Stomach smooth muscle (tissue), 2 donors: Measurements from ENCODE around the gene PCDHGB3.
A peak's percentile ranks its signal among the peaks of the same experiment; 100 is the strongest.
"Not testable (repeated sequence)": the region's sequence is repeated elsewhere in the genome, so short reads cannot be mapped to it uniquely, and the experiment has no call there.

Source experiments
- H3K27ac ChIP-seq: one replicate; pipeline ENCODE4 v1.7.0; 2013; ENCODE audit warnings: mild to moderate bottlenecking, low read length, inconsistent platforms
- H3K27me3 ChIP-seq, 2 donors: one replicate each; pipeline ENCODE4 v1.7.0; 2013; ENCODE audit warnings: low read length in 2 of 2; ENCODE audit not compliant: insufficient read depth in 2 of 2, control insufficient read depth in 1 of 2
- H3K36me3 ChIP-seq, 2 donors: one replicate each; pipeline ENCODE4 v1.7.0; 2013; ENCODE audit warnings: low read length in 2 of 2; ENCODE audit not compliant: control insufficient read depth in 2 of 2, insufficient read depth in 2 of 2
- H3K4me1 ChIP-seq: one replicate; pipeline ENCODE4 v1.7.0; 2013; ENCODE audit warnings: low read length; ENCODE audit not compliant: control insufficient read depth, insufficient read depth
- H3K4me3 ChIP-seq, 2 donors: one replicate each; pipeline ENCODE4 v1.7.0; 2013; ENCODE audit warnings: low read length in 2 of 2
- H3K9ac ChIP-seq, 2 donors: one replicate each; pipeline ENCODE4 v1.7.0; 2013; ENCODE audit warnings: low read length in 2 of 2, mild to moderate bottlenecking in 1 of 2
- H3K9me3 ChIP-seq, 2 donors: one replicate each; pipeline ENCODE4 v1.7.0; 2013; ENCODE audit warnings: low read length in 2 of 2; ENCODE audit not compliant: control insufficient read depth in 2 of 2
- donor health status: healthy.
- donor health status: Pancreatic carcinoma.

PCDHGB3 gene

DNA sequence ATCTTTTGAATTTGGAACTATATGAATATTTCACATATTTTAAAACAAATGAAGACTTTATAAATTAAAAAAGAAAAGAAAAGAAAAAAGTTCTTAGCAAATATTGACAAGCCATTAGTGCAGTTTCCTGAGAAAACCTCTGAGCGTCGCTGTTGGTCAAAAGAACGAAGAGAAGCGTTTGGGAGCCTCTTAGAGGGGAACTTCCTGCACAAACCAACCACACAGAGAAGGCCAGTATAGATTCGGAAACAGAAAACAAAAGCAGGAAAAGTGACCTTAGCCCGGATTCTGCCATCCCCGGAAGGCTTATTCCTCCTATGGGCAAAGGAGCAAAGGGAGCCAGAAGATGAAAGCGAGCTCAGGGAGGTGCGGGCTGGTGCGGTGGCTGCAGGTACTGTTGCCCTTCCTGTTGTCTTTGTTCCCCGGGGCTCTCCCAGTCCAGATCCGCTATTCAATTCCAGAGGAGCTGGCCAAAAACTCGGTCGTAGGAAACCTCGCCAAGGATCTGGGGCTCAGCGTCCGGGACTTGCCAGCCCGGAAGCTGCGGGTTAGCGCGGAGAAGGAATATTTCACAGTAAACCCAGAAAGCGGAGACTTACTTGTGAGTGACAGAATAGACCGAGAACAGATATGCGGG, 10.1 kb upstream of the PCDHGB3 start, which contains the start of gene PCDHGB2:
Gene PCDHGB2, plus strand, starts transcription at position 205 of the 637 bp plus-strand sequence. Its CDS starts 142 bp downstream, at position 347.
- no peak within 1 kb of the TSS for H3K27ac ChIP-seq
- no peaks in the 10 kb centered on the region for H3K27me3 ChIP-seq
- H3K36me3 ChIP-seq = peaks cover 0 to 2% of the 10 kb centered on the region in 2 donors
- H3K4me3 ChIP-seq = peak within 1 kb of the TSS; percentile 49 to 54
- no peak within 1 kb of the TSS for H3K9ac ChIP-seq
- H3K9me3 ChIP-seq = peaks cover 39 to 70% of the 10 kb centered on the region in 2 donors
- no peaks in the 10 kb centered on the region for H3K4me1 ChIP-seq

DNA sequence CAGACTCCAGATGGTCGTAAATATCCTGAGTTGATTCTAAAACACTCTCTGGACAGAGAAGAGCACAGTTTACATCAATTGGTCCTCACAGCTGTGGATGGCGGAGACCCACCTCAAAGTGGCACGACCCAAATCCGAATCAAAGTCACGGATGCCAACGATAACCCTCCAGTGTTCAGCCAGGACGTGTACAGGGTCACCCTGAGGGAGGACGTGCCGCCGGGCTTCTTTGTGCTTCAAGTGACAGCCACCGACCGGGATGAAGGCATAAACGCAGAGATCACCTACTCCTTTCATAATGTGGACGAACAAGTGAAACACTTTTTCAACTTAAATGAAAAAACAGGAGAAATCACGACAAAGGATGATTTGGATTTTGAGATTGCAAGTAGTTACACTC, 9.4 kb upstream of the PCDHGB3 start:
- H3K4me1 ChIP-seq = no peaks in the 10 kb centered on the region
- peaks cover 41 to 70% of the 10 kb centered on the region in 2 donors for H3K9me3 ChIP-seq
- H3K4me3 ChIP-seq = peak overlapping the region; percentile 49 to 54
- peaks cover 0 to 2% of the 10 kb centered on the region in 2 donors for H3K36me3 ChIP-seq
- H3K9ac ChIP-seq = no peak overlapping the region
- H3K27ac ChIP-seq = no peak overlapping the region
- H3K27me3 ChIP-seq = no peaks in the 10 kb centered on the region

DNA sequence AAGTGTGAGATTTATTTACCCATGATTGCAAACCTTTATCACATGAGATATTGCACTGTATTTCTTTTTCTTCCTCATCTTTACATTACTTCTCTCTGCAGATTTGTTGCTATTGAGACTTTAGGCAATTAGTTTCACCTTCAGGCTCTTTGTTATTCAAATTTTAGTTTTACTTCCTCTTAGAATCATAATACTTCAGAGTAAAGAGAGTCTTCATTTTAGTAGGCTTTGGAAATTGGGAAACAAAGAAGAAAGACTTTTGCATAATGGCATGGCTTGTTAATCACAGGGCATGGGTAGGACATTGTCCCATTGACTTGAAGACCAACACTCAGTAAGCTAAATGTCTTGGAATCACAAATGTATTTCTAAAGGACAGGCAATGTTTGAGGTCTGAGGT, 7.3 kb upstream of the PCDHGB3 start:
- Histone ChIP-seq H3K27me3 (no peaks in the 10 kb centered on the region), H3K36me3 (no peaks in the 10 kb centered on the region), H3K4me3 (no peak overlapping the region), H3K9ac (no peak overlapping the region), H3K27ac (no peak overlapping the region), H3K4me1 (no peaks in the 10 kb centered on the region), H3K9me3 (peaks cover 36 to 64% of the 10 kb centered on the region in 2 donors)

DNA sequence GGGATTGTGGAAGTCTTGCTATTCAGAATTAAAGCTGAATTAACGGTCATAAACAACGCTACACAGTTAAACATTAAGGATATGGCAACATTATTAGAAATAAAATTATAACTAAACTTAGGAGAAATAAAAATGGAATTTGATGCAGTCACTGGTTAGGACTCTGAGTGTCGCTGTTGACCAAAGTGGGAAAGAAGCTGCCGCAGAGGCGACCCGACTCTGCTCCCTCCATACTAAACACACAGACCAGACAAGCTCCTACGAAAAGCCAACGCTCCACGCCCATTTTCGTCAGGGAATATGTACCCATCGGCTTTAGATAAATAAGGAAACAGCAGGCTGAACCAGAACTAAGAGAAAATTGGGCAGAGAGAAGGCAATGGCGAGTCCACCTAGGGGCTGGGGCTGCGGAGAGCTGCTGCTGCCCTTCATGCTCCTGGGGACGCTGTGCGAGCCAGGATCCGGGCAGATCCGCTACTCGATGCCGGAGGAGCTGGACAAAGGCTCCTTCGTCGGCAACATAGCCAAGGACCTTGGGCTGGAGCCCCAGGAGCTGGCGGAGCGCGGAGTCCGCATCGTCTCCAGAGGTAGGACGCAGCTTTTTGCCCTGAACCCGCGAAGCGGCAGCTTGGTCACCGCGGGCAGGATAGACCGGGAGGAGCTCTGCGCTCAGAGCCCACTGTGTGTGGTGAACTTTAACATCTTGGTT, 5.9 kb upstream of the PCDHGB3 start, which contains the start of gene PCDHGA5:
Gene PCDHGA5, plus strand, starts transcription at position 211 of the 709 bp plus-strand sequence. Its CDS starts 169 bp downstream, at position 380.
- Histone ChIP-seq H3K9ac (no peak within 1 kb of the TSS), H3K4me1 (no peaks in the 10 kb centered on the region), H3K36me3 (no peaks in the 10 kb centered on the region), H3K27me3 (no peaks in the 10 kb centered on the region), H3K27ac (no peak within 1 kb of the TSS), H3K4me3 (peak within 1 kb of the TSS; percentile 52 to 56), H3K9me3 (peaks cover 36 to 64% of the 10 kb centered on the region in 2 donors)

DNA sequence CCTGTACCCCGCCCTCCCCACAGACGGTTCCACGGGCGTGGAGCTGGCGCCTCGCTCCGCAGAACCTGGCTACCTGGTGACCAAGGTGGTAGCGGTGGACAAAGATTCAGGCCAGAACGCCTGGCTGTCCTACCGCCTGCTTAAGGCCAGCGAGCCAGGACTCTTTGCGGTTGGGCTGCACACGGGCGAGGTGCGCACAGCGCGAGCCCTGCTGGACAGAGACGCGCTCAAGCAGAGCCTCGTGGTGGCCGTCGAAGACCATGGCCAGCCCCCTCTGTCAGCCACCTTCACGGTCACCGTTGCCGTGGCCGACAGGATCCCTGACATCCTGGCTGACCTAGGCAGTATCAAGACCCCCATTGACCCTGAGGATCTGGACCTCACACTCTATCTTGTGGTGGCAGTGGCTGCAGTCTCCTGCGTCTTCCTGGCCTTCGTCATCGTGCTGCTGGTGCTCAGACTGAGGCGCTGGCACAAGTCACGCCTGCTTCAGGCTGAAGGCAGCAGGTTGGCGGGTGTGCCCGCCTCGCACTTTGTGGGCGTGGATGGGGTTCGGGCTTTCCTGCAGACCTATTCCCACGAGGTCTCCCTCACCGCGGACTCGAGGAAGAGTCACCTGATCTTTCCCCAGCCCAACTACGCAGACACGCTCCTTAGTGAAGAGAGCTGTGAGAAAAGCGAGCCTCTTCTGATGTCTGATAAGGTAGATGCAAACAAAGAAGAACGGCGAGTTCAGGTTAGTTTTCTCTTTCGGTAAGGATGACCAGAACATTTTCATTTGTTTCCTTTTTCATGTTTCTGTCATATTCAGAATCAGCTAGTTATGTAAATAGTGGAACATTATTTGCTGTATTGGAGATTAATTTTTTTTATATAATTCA, 3.8 kb upstream of the PCDHGB3 start:
- Histone ChIP-seq H3K4me3 (peak overlapping the region; percentile 22 to 46), H3K9me3 (peaks cover 35 to 60% of the 10 kb centered on the region in 2 donors)

DNA sequence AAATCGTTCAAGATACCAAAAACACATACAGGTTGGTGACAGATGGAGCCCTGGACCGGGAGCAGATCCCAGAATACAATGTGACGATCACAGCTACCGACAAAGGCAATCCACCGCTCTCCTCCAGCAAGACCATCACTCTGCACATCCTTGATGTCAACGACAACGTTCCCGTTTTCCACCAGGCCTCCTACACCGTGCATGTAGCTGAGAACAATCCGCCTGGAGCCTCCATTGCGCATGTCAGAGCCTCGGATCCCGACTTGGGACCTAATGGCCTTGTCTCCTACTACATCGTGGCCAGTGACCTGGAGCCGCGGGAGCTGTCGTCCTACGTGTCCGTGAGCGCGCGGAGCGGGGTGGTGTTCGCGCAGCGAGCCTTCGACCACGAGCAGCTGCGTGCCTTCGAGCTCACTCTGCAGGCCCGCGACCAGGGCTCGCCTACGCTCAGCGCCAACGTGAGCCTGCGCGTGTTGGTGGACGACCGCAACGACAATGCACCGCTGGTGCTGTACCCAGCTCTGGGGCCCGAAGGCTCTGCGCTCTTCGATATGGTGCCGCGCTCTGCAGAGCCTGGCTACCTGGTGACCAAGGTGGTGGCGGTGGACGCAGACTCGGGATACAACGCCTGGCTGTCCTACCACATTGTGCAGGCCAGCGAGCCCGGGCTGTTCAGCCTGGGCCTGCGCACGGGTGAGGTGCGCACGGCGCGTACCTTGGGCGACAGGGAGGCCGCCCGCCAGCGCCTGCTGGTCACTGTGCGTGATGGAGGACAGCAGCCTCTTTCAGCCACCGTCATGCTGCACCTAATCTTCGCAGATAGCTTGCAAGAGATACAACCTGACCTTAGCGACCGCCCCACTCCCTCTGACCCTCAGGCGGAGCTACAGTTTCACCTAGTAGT, 1.8 kb downstream of the PCDHGB3 start:
- Histone ChIP-seq H3K36me3 (peaks cover 0 to 2% of the 10 kb centered on the region in 2 donors), H3K4me3 (peak overlapping the region; percentile 36 to 47), H3K9me3 (peaks cover 41 to 70% of the 10 kb centered on the region in 2 donors), H3K27me3 (no peaks in the 10 kb centered on the region), H3K4me1 (peaks cover 4% of the 10 kb centered on the region), H3K9ac (no peak overlapping the region), H3K27ac (no peak overlapping the region)

More for the DNA sequence above, 3.8 kb upstream of the PCDHGB3 start:
- no peaks in the 10 kb centered on the region for H3K27me3 ChIP-seq
- H3K27ac ChIP-seq = no peak overlapping the region
- H3K9ac ChIP-seq = no peak overlapping the region
- H3K4me1 ChIP-seq = no peaks in the 10 kb centered on the region
- H3K36me3 ChIP-seq = no peaks in the 10 kb centered on the region

DNA sequence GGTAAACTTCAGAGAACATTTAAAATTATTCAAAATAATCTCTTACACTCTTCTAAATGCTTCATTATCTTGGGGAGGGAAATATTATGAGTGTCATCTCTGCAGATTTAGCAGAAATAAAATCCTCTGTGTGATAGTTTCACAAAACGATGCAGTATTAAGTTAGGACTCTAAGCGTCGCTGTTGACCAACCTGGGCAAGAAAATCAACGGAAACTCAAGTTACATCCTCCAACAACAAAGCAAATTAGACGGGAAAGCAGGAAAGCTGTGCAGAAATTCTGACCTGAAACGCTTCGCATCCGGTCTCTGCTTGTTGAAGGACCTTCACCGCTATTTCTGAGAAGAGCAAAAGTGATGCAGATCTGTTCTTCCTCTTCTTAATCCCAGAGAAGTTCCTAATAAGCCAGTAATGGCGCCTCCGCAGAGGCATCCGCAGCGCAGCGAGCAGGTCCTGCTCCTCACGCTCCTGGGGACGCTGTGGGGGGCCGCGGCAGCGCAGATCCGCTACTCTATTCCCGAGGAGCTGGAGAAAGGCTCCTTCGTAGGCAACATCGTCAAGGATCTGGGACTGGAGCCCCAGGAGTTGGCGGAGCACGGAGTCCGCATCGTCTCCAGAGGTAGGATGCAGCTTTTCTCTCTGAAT, 3.8 kb downstream of the PCDHGB3 start, which contains the start of gene PCDHGA6:
Gene PCDHGA6, plus strand, starts transcription at position 219 of the 645 bp plus-strand sequence. Its CDS starts 193 bp downstream, at position 412.
- no peak within 1 kb of the TSS for H3K9ac ChIP-seq
- H3K36me3 ChIP-seq = peaks cover 0 to 2% of the 10 kb centered on the region in 2 donors
- H3K4me3 ChIP-seq = peak within 1 kb of the TSS; percentile 31 to 65
- H3K4me1 ChIP-seq = peaks cover 4% of the 10 kb centered on the region
- no peak within 1 kb of the TSS for H3K27ac ChIP-seq
- H3K27me3 ChIP-seq = no peaks in the 10 kb centered on the region
- peaks cover 40 to 77% of the 10 kb centered on the region in 2 donors for H3K9me3 ChIP-seq

DNA sequence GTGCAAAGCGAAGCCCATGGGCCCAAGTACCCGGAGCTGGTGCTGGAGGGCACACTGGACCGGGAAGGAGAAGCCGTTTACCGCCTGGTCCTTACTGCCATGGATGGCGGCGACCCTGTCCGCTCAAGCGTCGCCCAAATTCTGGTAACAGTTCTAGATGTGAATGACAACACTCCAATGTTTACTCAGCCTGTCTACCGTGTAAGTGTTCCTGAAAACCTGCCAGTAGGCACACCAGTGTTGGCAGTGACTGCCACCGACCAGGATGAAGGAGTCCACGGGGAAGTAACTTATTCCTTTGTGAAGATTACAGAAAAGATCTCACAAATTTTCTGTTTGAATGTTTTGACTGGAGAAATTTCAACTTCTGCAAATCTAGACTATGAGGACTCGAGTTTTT, 4.6 kb downstream of the PCDHGB3 start:
- Histone ChIP-seq H3K27me3 (no peaks in the 10 kb centered on the region), H3K4me1 (peaks cover 4% of the 10 kb centered on the region), H3K9me3 (peaks cover 38 to 76% of the 10 kb centered on the region in 2 donors)

DNA sequence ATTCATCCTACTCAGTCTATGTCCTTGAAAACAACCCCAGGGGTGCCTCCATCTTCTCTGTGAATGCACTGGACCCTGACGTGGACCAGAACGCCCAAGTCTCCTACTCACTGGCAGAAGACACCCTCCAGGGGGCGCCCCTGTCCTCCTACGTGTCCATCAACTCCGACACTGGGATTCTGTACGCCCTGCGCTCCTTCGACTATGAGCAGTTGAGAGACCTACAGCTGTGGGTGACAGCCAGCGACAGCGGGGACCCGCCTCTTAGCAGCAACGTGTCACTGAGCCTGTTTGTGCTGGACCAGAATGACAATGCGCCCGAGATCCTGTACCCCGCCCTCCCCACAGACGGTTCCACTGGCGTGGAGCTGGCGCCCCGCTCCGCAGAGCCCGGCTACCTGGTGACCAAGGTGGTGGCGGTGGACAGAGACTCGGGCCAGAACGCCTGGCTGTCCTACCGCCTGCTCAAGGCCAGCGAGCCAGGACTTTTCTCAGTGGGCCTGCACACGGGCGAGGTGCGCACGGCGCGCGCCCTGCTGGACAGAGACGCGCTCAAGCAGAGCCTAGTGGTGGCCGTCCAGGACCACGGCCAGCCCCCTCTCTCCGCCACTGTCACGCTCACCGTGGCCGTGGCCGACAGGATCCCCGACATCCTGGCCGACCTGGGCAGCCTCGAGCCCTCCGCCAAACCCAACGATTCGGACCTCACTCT, 5.6 kb downstream of the PCDHGB3 start:
- not testable (repeated sequence) for H3K9ac ChIP-seq, H3K27ac ChIP-seq, H3K27me3 ChIP-seq, H3K36me3 ChIP-seq, H3K4me1 ChIP-seq
- Histone ChIP-seq H3K4me3 (peak overlapping the region in 1 of 2 donors; percentile 15), H3K9me3 (peaks cover 36 to 73% of the 10 kb centered on the region in 2 donors)

More for the DNA sequence above, 4.6 kb downstream of the PCDHGB3 start:
- Histone ChIP-seq H3K9ac (no peak overlapping the region), H3K27ac (no peak overlapping the region), H3K4me3 (peak overlapping the region; percentile 31 to 65), H3K36me3 (peaks cover 0 to 2% of the 10 kb centered on the region in 2 donors)
